HL-60/S4 treated with phorbol 12-myristate 13-acetate at 8.2 ng/mL for 4 days and 3 days (cell line): Measurements from ENCODE around the gene RALGAPA2.

ENCODE experiments used
- in situ Hi-C: fragments of 300-500 bp; cut with MboI; formaldehyde crosslinking; loops from 2 replicates; pipeline ENCODE4 v1.15.0; 2022; ENCODE audit warnings: low sequenced_read_pairs

RALGAPA2 gene

GRCh38 chr20:20712474-20713243, at the start of gene RALGAPA2:
Gene RALGAPA2 (minus strand): TSS chr20:20712644. CDS start chr20:20712480, 164 bp downstream.
- in situ Hi-C loops: no loop called here

DNA sequence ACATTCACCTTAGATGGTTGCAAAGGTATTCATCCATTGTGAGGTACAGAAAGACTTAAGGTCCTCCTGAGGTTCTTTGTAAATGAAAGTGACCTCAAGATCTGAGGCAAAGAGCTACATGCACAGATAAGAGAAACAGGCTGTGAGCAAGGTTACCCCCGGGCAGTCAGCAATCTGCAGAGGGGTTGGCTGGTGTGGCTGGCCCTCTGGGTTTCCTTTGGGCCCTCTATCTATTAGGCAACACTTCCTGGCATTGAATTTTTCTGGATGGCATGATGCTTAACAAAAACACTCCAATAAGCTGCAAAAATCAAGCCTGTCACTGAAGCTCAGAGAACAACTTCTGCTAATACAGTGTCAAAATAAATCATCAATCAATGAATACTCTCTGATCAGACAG, 48.9 kb upstream of the RALGAPA2 start:
- in situ Hi-C loops: no loop called here

- in situ Hi-C loops: no loop called here
These were observed 46.7 kb upstream of the RALGAPA2 start for GRCh38 chr20:20759132-20759531.

DNA sequence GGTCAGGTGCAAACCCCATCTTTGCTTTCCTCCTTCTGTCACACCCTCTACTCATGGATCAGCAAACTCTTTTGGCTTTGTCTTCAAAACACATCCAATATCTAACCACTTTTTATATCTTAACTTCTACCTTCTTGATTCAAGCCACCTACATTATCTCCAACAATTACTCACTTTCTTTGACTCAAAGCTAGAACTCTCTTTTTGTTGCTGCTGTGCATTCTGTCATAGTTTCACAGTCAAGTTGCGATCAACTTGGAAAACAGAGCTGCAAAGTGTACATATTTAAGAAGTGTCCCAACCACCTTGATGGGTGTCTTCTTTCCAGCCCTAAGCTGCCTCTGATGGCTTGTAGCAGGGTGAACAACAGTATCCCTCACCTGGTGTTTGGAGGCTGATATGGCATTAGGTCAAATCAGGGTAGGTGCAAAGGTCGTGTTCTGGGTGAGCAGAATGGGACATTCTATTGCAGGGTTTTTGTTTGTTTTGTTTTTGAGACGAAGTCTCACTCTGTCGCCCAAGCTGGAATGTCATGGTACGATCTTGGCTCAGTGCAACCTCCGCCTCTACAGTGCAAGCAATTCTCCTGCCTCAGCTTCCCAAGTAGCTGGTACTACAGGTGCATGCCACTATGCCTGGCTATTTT, 43.4 kb upstream of the RALGAPA2 start:
- in situ Hi-C loops: no loop called here

DNA sequence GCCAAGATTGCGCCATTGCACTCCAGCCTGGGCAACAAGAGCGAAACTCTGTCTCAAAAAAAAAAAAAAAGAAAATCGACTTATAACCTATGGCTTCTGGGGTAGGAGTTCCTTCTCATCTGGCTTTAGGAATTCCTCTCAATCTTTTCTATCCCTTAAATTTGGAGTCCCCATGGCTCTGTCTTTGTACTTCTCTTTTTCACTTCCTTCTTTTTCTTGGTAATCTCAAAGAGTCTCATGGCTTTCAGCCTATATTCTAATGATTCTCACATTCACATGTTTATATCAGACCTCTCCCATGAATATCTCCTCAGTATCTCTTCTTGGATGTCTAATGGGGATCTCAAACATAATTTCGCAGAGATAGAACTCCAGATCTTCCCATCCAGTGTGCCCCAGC, 42.8 kb upstream of the RALGAPA2 start:
- in situ Hi-C loops: no loop called here

DNA sequence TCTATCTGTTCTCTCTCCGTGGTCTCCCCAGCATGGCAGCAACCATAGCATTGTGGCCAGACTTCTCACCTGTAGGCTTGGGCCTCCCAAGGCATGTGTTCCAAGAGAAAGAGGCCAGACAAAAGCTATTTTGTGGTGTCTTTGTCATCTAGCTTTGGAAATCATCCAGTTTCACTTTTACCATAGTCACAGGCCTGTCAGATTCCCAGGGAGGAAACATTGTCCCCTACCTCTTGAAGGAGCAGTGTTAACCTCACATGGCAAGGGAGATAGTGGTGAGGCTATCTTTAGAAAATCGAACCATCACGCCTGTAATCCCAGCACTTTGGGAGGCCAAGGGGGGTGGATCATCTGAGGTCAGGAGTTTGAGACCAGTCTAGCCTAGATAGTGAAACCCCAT, 42.3 kb upstream of the RALGAPA2 start:
- in situ Hi-C loops: no loop called here

DNA sequence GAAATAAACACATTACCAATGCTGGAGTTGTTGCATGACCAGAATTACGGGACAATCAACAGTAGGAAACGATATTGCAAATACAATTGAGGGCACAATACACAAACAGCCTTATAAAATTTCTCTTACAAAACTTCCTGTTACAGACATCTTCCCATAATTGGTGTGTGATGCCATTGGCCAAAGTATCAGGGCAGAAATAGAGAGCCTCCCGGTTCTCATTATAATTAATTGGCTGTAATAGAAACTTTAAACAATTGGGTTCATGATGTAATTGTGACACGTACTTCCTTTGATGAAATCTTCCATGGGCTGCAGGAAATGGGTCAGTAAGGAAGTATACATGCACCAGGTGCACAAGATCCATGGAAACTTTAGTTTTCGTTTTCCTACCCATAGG, 40.3 kb upstream of the RALGAPA2 start:
- in situ Hi-C loops: no loop called here

DNA sequence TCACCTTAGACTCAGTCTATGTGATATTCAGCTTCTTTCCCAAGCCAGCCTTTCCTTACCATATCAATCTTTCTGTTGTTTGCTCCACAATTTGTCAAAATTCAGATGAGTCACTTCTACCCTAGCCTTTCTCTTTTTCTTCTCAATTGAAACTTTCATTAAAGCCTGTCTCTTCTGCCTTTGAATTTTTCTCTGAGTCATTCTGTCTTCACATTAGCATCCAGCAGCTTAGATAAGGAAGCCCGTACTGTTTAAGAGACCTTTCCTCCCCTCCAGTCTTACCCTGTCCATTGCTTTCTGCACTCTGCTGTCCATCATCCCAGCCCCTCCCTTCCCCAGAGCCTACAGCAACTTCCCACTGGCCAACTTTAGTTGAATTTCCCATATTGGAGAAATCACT, 34.9 kb upstream of the RALGAPA2 start:
- in situ Hi-C loops: no loop called here

GRCh38 chr20:20744170-20744725, 31.8 kb upstream of the RALGAPA2 start:
- in situ Hi-C loops: no loop called here

GRCh38 chr20:20743511-20744169, 31.2 kb upstream of the RALGAPA2 start:
- in situ Hi-C loops: no loop called here

DNA sequence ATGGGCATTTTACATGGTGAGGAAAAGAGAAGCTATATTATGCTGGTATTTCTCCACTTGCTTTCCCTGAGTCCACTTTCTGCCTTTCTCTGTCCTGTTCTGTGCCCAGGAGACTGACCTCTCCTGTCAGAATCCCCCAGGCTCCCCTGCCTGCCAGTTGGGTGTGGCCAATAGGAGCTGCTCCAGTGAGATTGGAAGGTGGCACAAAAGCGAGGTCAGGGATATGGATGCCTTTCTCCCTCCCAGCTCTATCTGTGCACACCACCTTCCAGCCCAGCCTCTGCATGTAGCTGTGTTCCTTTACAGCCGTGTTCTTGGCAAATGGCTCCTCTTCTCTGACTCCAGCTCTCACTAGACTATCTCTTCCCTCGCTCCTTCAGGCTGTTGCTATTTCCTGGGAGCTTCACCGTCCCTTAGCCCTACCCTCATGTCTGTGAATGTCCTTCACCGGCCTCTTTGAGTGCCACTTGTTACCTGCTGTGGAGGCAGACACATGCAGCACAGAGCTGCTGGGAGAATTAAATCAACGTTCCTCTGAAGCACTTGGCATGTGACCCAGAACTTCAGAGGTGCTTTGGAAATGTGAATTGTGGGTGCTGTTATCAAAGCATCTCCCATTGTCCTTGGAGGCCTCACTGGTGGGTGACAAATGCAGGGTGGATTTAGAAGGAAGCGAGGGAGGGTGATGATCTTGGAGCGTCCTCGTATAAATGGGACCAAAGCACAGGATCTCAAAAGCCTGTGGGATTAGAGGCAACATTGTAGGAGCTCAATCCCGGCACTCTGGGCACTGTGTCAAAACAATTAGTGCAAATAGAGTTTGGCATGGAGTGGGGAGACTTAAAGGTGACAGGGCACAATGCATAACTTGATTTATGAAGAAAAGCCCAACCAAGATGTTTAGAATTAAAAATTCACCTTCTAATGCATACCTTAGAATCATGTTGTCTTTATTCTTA, 28.9 kb upstream of the RALGAPA2 start:
- in situ Hi-C loops: no loop called here

GRCh38 chr20:20740541-20740940, 28.1 kb upstream of the RALGAPA2 start:
- in situ Hi-C loops: no loop called here

DNA sequence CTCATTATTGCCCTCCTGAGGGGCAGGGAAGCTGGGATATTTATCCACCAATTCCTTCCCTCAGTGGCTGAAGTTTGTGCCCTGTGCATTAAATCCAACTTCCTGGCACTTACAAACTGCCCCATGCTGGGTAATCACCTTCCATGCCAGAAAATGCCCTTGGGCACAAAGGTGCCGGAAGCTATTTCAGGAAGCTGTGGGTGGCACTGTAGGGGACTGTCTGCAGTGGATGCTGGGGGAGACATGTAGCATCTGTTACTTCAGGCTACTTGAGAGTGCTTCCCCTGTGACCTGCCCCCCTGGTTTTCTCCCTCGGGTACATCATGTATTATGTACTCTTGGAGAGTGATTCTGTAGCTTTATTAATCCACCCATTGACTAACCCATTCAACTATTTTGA, 24.7 kb upstream of the RALGAPA2 start:
- in situ Hi-C loops: no loop called here

GRCh38 chr20:20736303-20736702, 23.9 kb upstream of the RALGAPA2 start:
- in situ Hi-C loops: no loop called here

DNA sequence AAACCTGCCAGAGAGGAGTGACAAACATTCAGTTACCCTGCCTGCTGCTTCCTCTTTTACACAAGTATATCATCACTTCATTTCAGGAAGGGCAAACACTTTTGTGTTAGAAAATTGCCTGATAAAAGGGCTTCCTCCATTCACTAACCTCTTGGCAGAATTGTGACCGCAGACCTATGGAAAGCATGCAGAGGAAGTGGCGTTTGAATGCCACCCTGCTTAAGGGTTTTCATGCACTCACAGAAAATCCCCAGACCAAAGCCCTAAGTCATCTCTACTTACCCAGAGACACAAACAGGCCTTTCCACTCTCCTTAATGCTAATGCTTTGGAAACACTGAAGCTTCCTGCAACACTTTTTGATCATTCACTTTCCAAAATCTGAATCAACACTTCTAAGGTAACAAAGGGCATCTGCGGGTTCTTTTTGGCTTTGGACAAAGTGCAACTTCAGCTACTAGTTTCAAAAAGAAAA, 22.1 kb upstream of the RALGAPA2 start:
- in situ Hi-C loops: no loop called here

DNA sequence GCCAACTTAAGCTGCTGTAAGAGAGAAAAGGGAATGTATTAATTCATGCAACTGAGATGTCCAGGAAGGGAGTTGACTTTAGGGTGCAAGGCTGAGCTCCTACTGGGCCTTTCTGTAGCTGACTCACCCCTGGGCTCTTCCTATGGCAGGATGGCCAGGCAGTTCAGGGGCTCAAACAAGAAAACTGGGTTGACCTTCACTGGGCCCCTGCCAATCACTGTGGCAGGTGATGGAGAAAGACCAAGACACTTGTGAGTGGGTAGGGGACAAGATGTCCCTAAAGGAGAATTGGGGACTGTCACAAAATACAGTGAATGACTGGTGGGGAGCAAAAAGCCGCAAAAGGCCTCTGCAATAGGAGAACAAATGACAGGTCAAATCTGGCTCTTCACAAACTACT, 21.5 kb upstream of the RALGAPA2 start:
- in situ Hi-C loops: no loop called here

DNA sequence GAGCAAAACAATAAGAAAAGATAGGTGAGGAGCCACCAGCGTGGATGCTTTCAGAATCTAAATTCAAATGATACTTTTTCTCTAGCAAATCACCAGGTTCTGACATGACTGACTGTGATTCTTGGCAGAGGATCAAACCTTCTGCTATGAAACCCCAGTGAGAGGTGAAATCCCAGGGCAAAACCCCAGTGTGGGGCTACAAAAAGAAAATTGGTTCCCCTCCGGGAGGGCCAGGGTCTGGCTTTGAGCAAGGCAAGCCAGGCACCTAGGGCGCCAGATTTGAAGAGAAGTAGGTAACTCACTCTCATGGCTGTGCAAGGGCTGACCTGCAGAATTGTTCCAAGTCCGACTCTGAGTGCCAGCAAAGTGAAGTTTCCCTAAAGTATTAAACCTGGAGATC, 20.2 kb upstream of the RALGAPA2 start:
- in situ Hi-C loops: no loop called here

- in situ Hi-C loops: no loop called here
These were observed 19.5 kb upstream of the RALGAPA2 start for GRCh38 chr20:20731945-20732296.

GRCh38 chr20:20731000-20731944, 18.8 kb upstream of the RALGAPA2 start:
- in situ Hi-C loops: no loop called here
